RWPE2 (cell line): ENCODE measurements around the gene NR1D1.
A peak's percentile ranks its signal among the peaks of the same experiment; 100 is the strongest.

Experiments used
- ATAC-seq: fragments of 200-7000 bp; cut with Tn5 transposase; 3 replicates; pipeline ENCODE4 v1.9.1; 2021; ENCODE audit warnings: low read depth
- DNase-seq: peaks from one replicate; pipeline ENCODE4 v3.0.0-alpha.2; 2020; ENCODE audit warnings: low spot score
- H3K27ac ChIP-seq: fragments of 450-650 bp; 2 replicates; pipeline ENCODE4 v1.5.1; 2017; ENCODE audit warnings: mild to moderate bottlenecking; ENCODE audit not compliant: poor library complexity, severe bottlenecking
- H3K27me3 ChIP-seq: fragments of 250-450 bp; sonication (Bioruptor Pico); 2 replicates; pipeline ENCODE4 v1.5.1; 2021; ENCODE audit warnings: mild to moderate bottlenecking, moderate library complexity; ENCODE audit not compliant: insufficient read depth, poor library complexity, severe bottlenecking
- H3K36me3 ChIP-seq: fragments of 250-450 bp; sonication (Bioruptor Pico); 2 replicates; pipeline ENCODE4 v1.5.1; 2020; ENCODE audit warnings: low read depth, mild to moderate bottlenecking, moderate library complexity
- H3K4me1 ChIP-seq: fragments of 250-450 bp; sonication (Bioruptor Pico); 2 replicates; pipeline ENCODE4 v1.5.1; 2021; ENCODE audit warnings: mild to moderate bottlenecking, moderate library complexity; ENCODE audit not compliant: insufficient read depth, poor library complexity, severe bottlenecking
- H3K4me3 ChIP-seq: fragments of 250-450 bp; sonication (Bioruptor Pico); 2 replicates; pipeline ENCODE4 v1.5.1; 2021; ENCODE audit warnings: mild to moderate bottlenecking, moderate library complexity; ENCODE audit not compliant: severe bottlenecking
- H3K9me3 ChIP-seq: fragments of 250-450 bp; sonication (Bioruptor Pico); 2 replicates; pipeline ENCODE4 v1.5.1; 2021; ENCODE audit warnings: mild to moderate bottlenecking, moderate library complexity; ENCODE audit not compliant: severe bottlenecking
- TF ChIP-seq, protein P1 (sequence below): fragments of 450-650 bp; IDR thresholded peaks from one replicate; pipeline ENCODE4 v1.5.1; 2017; ENCODE audit warnings: mild to moderate bottlenecking, moderate library complexity; ENCODE audit not compliant: poor library complexity, severe bottlenecking

Gene NR1D1

DNA sequence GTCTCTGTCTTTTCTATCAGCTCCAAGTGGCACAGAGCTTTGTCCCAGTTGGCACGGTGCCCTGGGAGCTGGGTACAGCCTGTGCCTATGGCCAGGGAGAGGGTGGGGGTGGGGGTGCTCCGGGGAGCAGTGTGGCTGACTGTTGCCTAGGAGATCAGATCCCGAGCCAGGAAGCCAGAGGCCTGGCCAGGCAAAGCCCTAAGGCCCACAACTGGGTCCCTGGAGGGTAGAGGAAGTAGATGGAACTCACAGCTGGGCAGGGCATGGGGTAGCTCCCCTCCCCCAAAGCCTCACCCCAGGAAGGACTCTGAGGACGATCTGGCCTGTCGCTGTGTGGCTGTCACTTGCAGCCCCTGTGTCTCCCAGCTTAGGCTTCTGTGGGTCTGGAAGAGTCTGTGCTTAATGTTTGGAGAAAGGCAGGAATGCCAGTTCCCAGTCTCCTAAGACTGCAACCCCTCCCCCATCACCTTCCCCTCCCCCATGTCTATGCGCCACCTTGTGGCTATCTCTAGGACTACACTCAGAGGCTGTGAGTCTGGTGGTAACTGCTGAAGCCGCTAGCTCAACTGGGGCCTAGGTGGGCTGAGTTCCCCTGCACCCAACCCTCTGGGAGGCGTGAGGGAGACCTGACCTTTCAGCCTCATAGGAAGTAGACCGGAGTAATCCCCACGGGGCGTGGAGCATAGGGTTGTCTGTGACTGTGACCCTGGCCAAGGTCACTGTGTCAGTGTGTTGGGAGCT is 25.0 kb downstream of the NR1D1 start:
- H3K27ac ChIP-seq = peak overlapping the region; percentile 21
- H3K27me3 ChIP-seq = no peaks in the 10 kb centered on the region
- H3K4me3 ChIP-seq = no peak overlapping the region
- peaks cover 8% of the 10 kb centered on the region; the same call in 1 of the 2 replicates for H3K36me3 ChIP-seq
- H3K9me3 ChIP-seq = no peaks in the 10 kb centered on the region
- DNase-seq = no peak
- peaks cover 35% of the 10 kb centered on the region for H3K4me1 ChIP-seq
- ATAC-seq = peak; percentile 32; the same call in 2 of the 3 replicates
- TF ChIP-seq, protein P1, sequence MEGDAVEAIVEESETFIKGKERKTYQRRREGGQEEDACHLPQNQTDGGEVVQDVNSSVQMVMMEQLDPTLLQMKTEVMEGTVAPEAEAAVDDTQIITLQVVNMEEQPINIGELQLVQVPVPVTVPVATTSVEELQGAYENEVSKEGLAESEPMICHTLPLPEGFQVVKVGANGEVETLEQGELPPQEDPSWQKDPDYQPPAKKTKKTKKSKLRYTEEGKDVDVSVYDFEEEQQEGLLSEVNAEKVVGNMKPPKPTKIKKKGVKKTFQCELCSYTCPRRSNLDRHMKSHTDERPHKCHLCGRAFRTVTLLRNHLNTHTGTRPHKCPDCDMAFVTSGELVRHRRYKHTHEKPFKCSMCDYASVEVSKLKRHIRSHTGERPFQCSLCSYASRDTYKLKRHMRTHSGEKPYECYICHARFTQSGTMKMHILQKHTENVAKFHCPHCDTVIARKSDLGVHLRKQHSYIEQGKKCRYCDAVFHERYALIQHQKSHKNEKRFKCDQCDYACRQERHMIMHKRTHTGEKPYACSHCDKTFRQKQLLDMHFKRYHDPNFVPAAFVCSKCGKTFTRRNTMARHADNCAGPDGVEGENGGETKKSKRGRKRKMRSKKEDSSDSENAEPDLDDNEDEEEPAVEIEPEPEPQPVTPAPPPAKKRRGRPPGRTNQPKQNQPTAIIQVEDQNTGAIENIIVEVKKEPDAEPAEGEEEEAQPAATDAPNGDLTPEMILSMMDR = peak; percentile 86

DNA sequence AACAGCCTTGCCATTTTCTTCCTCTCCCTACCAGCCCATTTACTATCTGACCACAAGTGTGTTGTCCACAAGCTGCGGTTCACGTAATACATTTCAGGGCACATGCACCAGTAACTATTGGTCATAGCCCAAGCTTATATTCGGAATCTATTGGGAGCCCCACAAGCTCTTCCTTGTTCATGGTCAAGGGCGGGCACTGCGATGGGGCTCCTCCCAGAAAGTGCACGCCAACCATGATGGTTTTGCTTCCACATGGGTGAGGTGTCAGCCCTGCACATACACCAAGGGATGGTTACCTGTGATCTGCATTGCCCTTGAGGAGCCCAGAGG is 25.6 kb downstream of the NR1D1 start:
- H3K4me1 ChIP-seq = peaks cover 40% of the 10 kb centered on the region
- H3K27me3 ChIP-seq = no peaks in the 10 kb centered on the region
- no peaks in the 10 kb centered on the region for H3K9me3 ChIP-seq
- peak overlapping the region; percentile 21 for H3K27ac ChIP-seq
- H3K4me3 ChIP-seq = no peak overlapping the region
- H3K36me3 ChIP-seq = peaks cover 8% of the 10 kb centered on the region; the same call in 1 of the 2 replicates
- DNase-seq (no peak), ATAC-seq (peak; percentile 4; the same call in 1 of the 3 replicates)
- TF ChIP-seq, protein P1 = no peak

DNA sequence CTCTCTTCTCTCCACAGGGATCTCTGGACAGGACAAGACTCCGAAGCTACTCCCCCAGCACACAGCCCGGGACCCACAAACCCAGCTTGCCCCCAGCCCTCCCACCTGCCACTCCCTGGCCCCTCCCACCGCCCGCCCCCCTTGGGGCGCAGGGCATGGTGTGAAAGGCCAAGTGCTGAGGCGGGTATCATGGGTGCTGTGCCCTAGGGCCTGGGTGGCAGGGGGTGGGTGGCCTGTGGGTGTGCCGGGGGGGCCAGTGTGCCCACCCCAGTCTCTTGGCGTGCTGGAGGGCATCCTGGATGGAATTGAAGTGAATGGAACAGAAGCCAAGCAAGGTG is 26.2 kb downstream of the NR1D1 start:
- DNase-seq (no peak), ATAC-seq (no peak)
- TF ChIP-seq, protein P1 = no peak
- Histone ChIP-seq H3K27me3 (no peaks in the 10 kb centered on the region), H3K4me1 (peaks cover 47% of the 10 kb centered on the region), H3K9me3 (no peaks in the 10 kb centered on the region), H3K36me3 (peaks cover 8% of the 10 kb centered on the region; the same call in 1 of the 2 replicates), H3K4me3 (no peak overlapping the region), H3K27ac (no peak overlapping the region)

DNA sequence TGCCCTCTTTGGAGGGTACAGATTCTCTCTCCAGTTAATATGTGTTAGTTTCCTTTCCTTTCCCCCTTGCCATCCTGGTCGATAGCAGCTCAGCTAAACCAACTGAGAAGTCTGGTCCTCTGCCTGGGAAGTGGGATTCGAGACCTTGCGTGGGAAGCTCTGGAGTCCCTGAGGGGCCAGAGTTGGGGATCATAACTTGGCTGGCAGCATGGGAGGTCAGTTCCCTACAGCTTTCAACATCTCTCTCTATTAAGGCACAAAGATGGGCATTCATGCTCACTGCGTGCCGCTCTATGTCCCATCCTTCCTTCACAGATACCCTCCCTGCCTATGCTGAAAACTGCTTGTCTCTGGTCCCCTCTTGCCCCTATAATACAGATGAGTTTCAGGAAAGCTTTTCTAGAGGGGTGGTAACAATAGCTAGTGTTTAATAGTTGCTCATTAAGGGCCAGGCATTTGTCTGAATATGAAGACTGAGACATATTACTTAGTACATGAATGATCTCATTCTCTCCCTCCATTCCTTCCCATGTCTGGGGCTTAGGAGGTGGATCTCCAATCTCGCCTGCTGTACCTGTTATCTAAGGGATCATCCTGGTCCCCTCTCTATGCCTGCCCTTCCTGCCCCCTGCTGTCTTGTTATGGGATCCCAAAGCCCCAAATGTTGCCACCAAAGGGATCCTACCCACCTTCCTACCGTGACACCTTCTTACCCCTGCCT is 26.8 kb downstream of the NR1D1 start:
- ATAC-seq (no peak), DNase-seq (no peak)
- peak overlapping the region; percentile 48 for H3K27ac ChIP-seq
- no peak overlapping the region for H3K4me3 ChIP-seq
- no peaks in the 10 kb centered on the region for H3K27me3 ChIP-seq
- peaks cover 51% of the 10 kb centered on the region for H3K4me1 ChIP-seq
- TF ChIP-seq, protein P1 = no peak
- no peaks in the 10 kb centered on the region for H3K9me3 ChIP-seq
- H3K36me3 ChIP-seq = peaks cover 8% of the 10 kb centered on the region; the same call in 1 of the 2 replicates
